Gastroesophageal sphincter (tissue), 4 donors: ENCODE data around the gene NHLRC2. TPM values are rescaled to one million over a fixed set of nuclear protein-coding genes. Genes with fewer than 3 reads are reported as not detected.

Experiments
- ATAC-seq: fragments of 150-250 bp; one replicate; pipeline ENCODE4 v1.9.1; 2016; ENCODE audit warnings: mild to moderate bottlenecking, moderate library complexity
- H3K27ac ChIP-seq, 4 donors: fragments of 200-600 bp; sonication (generic) in 3 of 4; 1 replicate in 3 of 4; 2 replicates in 1 of 4; pipeline ENCODE4 v1.5.1; 2016 to 2019
- H3K27me3 ChIP-seq: fragments of 200-600 bp; sonication (generic); one replicate; pipeline ENCODE4 v1.5.1; 2019
- H3K36me3 ChIP-seq, 2 donors: fragments of 200-600 bp; sonication (generic); one replicate each; pipeline ENCODE4 v1.5.1; 2019; ENCODE audit warnings: control low read depth in 1 of 2
- H3K4me1 ChIP-seq, 3 donors: fragments of 200-600 bp; sonication (generic); 1 replicate in 2 of 3; 2 replicates in 1 of 3; pipeline ENCODE4 v1.5.1; 2016 to 2019; ENCODE audit warnings: control low read depth in 2 of 3
- H3K4me3 ChIP-seq, 2 donors: fragments of 200-600 bp; sonication (generic); one replicate each; pipeline ENCODE4 v1.5.1; 2019; ENCODE audit warnings: mild to moderate bottlenecking in 1 of 2, moderate library complexity in 1 of 2
- H3K9me3 ChIP-seq, 3 donors: fragments of 200-600 bp; sonication (generic); one replicate each; pipeline ENCODE4 v1.5.1; 2017 to 2019; ENCODE audit warnings: control low read depth in 2 of 3
- EP300 ChIP-seq: sonication (generic); formaldehyde crosslinking; IDR thresholded peaks from one replicate; pipeline ENCODE4 v1.6.1; 2017; ENCODE audit warnings: antibody characterized with exemption, mild to moderate bottlenecking
- POLR2A ChIP-seq, 2 donors: fragments of 450-650 bp; IDR thresholded peaks; one replicate each; pipeline ENCODE4 v1.6.1; 2017; ENCODE audit warnings: antibody characterized with exemption in 2 of 2, mild to moderate bottlenecking in 2 of 2, moderate library complexity in 1 of 2
- POLR2AphosphoS5 ChIP-seq: sonication (generic); formaldehyde crosslinking; IDR thresholded peaks from one replicate; pipeline ENCODE4 v1.6.1; 2017; ENCODE audit warnings: antibody characterized with exemption
- WGBS, 2 donors: methylation state at CpG; one replicate each; pipeline ENCODE4 v1.1.5; 2018; ENCODE audit warnings: low coverage in 1 of 2; 5-methylcytosine and 5-hydroxymethylcytosine counted together
- total RNA-seq, 4 donors: library from RNA; depleted of rRNA; stranded (reverse); fragments of >200 nt; gene quantifications; one replicate each; pipeline ENCODE4 v1.1.0, GENCODE V29; 2016
- TF ChIP-seq, protein P1 (sequence below), 4 experiments: fragments of 200-600 bp in 2 of 4; fragments of 450-650 bp in 2 of 4; sonication (generic) in 1 of 4; IDR thresholded peaks; one replicate each; pipeline ENCODE4 v1.5.1; 2017 to 2019; ENCODE audit warnings: antibody characterized with exemption in 4 of 4, mild to moderate bottlenecking in 2 of 4, moderate library complexity in 2 of 4

NHLRC2 gene
- total RNA-seq, 4 donors from 2014 or later: 41.2 to 80.9 (median 62.1) TPM

DNA sequence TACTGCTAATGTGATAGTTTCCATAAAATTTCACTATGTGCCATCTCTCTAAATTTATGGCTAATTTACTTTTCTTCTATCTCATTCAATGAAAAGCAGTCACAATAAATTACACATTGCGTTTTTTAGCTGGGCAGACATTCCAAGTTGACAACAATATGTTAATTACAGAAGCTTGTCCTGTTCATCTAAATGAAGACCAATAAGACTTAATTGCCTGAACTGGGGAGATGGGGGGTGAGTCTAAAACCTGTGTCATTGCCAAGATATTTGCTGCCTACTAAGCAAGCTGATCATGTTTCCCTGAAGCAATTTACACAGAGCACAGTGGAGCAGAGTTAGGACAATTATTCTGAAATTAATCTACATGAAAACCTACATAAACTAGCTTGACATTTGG is 99.9 kb downstream of the NHLRC2 start:
- no peak for ATAC-seq
- H3K4me1 ChIP-seq: peaks cover 0 to 41% (median 16%) of the 10 kb centered on the region in 3 donors
- TF ChIP-seq POLR2A (IDR thresholded peaks at IDR 0.05) (no peak), POLR2AphosphoS5 (no peak), EP300 (no peak)
- TF ChIP-seq, protein P1, sequence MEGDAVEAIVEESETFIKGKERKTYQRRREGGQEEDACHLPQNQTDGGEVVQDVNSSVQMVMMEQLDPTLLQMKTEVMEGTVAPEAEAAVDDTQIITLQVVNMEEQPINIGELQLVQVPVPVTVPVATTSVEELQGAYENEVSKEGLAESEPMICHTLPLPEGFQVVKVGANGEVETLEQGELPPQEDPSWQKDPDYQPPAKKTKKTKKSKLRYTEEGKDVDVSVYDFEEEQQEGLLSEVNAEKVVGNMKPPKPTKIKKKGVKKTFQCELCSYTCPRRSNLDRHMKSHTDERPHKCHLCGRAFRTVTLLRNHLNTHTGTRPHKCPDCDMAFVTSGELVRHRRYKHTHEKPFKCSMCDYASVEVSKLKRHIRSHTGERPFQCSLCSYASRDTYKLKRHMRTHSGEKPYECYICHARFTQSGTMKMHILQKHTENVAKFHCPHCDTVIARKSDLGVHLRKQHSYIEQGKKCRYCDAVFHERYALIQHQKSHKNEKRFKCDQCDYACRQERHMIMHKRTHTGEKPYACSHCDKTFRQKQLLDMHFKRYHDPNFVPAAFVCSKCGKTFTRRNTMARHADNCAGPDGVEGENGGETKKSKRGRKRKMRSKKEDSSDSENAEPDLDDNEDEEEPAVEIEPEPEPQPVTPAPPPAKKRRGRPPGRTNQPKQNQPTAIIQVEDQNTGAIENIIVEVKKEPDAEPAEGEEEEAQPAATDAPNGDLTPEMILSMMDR (IDR thresholded peaks at IDR 0.05): no peak
- WGBS, 2 donors: 60% methylated on average over 1 of the region's 1 CpG; no CpG with 5 or more reads in 1 of the 2 donors
- no peaks in the 10 kb centered on the region for H3K27me3 ChIP-seq
- H3K27ac ChIP-seq: peak overlapping the region in 2 of 4 donors; percentile 61 to 78
- H3K9me3 ChIP-seq: no peaks in the 10 kb centered on the region
- no peaks in the 10 kb centered on the region for H3K36me3 ChIP-seq
- H3K4me3 ChIP-seq: no peak overlapping the region

DNA sequence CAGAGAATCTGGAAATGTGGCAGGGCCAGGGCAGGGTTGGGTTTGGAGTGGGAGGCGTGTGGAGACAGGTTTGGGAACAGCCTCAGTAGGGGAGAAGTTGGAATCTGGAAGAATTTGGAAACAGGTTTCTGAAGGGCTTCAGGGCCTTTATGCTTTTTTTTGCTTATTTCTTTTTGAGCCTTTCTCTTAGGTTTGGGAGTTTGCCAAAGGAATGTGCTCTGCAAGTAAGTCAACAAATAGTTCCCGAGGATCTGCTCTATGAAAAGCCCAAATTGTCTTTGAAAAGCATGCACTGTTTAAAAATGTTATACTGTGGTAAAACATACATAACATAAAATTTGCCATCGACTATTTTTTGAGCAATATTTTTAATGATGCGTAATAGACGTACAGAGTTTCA is 102.6 kb downstream of the NHLRC2 start:
- Histone ChIP-seq H3K27me3 (no peaks in the 10 kb centered on the region), H3K4me3 (no peak overlapping the region), H3K9me3 (no peaks in the 10 kb centered on the region), H3K36me3 (no peaks in the 10 kb centered on the region), H3K27ac (peak overlapping the region; percentile 11 to 78 (median 75)), H3K4me1 (peaks cover 0 to 41% (median 16%) of the 10 kb centered on the region in 3 donors)
- 34 to 42% methylated on average over 5 of the region's 5 CpGs for WGBS, 2 donors
- no peak for ATAC-seq
- TF ChIP-seq POLR2A (IDR thresholded peaks at IDR 0.05): no peak
- TF ChIP-seq, protein P1 (IDR thresholded peaks at IDR 0.05): no peak
- TF ChIP-seq POLR2AphosphoS5: no peak
- TF ChIP-seq EP300: no peak

DNA sequence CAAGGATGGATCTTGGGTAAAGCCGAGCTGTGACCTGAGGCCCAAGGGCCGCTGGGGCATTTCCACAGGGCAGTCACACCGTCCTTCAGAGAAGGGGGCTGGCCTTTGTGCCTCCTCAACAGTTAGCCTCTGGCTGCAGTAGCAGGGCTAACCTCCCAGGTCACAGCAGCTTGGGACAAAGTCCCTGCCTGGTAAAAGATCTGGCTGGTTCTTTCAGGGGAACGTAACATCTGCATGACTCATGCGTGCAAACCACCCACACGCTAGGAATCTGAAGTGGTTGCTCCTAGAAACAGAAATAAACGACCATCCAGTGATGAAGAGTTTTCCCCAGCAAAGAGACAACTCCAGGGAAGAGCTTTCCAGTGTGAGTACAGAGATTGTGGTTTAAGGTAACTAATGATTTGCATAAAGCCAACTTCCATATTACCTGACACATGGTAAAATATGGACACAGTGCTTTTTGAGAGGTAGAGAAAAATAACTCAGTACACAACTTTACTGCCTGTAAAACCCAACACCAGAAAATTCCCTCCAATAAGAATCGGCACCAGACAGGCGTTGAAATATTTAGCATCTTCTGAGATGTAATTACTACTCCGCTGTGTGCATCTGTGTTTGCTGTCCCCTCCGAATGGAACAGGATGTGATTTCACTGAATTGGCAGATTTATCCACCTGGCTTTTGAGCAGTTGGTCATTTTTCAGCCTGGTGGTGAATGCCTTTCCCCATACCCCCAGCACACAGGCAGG is 104.3 kb downstream of the NHLRC2 start:
- Histone ChIP-seq H3K27ac (peak overlapping the region; percentile 9 to 78 (median 75)), H3K9me3 (no peaks in the 10 kb centered on the region), H3K4me1 (peaks cover 0 to 41% (median 16%) of the 10 kb centered on the region in 3 donors), H3K36me3 (no peaks in the 10 kb centered on the region), H3K27me3 (no peaks in the 10 kb centered on the region), H3K4me3 (no peak overlapping the region)
- peak; percentile 63 for ATAC-seq
- TF ChIP-seq POLR2A (IDR thresholded peaks at IDR 0.05) (no peak), EP300 (no peak), POLR2AphosphoS5 (peak; percentile 18)
- TF ChIP-seq, protein P1 (IDR thresholded peaks at IDR 0.05): no peak
- 49 to 89% methylated on average over 3 to 8 of the region's 11 CpGs for WGBS, 2 donors

DNA sequence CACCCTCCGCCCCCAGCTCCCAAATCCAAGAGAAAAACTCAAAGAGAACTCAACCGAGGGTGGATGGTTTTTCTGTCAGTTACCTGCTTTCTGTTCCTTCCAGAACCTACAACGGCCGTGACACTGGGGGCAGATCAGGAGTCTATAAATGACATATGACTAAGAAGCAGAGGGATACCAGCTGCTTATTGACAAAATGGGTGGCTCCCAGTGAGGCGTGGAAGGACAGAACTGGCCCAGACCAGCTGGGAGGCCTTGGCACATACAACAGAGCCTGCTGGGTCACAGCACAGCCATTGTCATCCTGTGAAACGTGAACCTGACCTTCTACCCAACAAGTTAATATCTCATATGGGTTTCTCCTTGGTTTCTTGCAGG is 104.9 kb downstream of the NHLRC2 start:
- H3K27me3 ChIP-seq: no peaks in the 10 kb centered on the region
- 81 to 92% methylated on average over 2 to 6 of the region's 6 CpGs for WGBS, 2 donors
- no peak for TF ChIP-seq POLR2A (IDR thresholded peaks at IDR 0.05)
- TF ChIP-seq POLR2AphosphoS5: no peak
- TF ChIP-seq, protein P1 (IDR thresholded peaks at IDR 0.05): no peak
- TF ChIP-seq EP300: no peak
- peaks cover 0 to 37% (median 16%) of the 10 kb centered on the region in 3 donors for H3K4me1 ChIP-seq
- no peaks in the 10 kb centered on the region for H3K9me3 ChIP-seq
- no peak for ATAC-seq
- H3K27ac ChIP-seq: peak overlapping the region in 2 of 4 donors; percentile 78
- H3K36me3 ChIP-seq: no peaks in the 10 kb centered on the region
- no peak overlapping the region for H3K4me3 ChIP-seq
